Stomach smooth muscle (tissue), 2 donors: ENCODE results near the gene CXCL16.

Source experiments
- H3K27ac ChIP-seq: one replicate; pipeline ENCODE4 v1.7.0; 2013; ENCODE audit warnings: mild to moderate bottlenecking, low read length, inconsistent platforms
- H3K27me3 ChIP-seq, 2 donors: one replicate each; pipeline ENCODE4 v1.7.0; 2013; ENCODE audit warnings: low read length in 2 of 2; ENCODE audit not compliant: insufficient read depth in 2 of 2, control insufficient read depth in 1 of 2
- H3K36me3 ChIP-seq, 2 donors: one replicate each; pipeline ENCODE4 v1.7.0; 2013; ENCODE audit warnings: low read length in 2 of 2; ENCODE audit not compliant: control insufficient read depth in 2 of 2, insufficient read depth in 2 of 2
- H3K4me1 ChIP-seq: one replicate; pipeline ENCODE4 v1.7.0; 2013; ENCODE audit warnings: low read length; ENCODE audit not compliant: control insufficient read depth, insufficient read depth
- H3K4me3 ChIP-seq, 2 donors: one replicate each; pipeline ENCODE4 v1.7.0; 2013; ENCODE audit warnings: low read length in 2 of 2
- H3K9ac ChIP-seq, 2 donors: one replicate each; pipeline ENCODE4 v1.7.0; 2013; ENCODE audit warnings: low read length in 2 of 2, mild to moderate bottlenecking in 1 of 2
- H3K9me3 ChIP-seq, 2 donors: one replicate each; pipeline ENCODE4 v1.7.0; 2013; ENCODE audit warnings: low read length in 2 of 2; ENCODE audit not compliant: control insufficient read depth in 2 of 2
- donor health status: healthy.
- donor health status: Pancreatic carcinoma.

CXCL16 gene

GRCh38 chr17:4748686-4749085 lies 9.0 kb upstream of the CXCL16 start:
- Histone ChIP-seq H3K9me3 (no peaks in the 10 kb centered on the region), H3K27me3 (peaks cover 27 to 31% of the 10 kb centered on the region in 2 donors), H3K9ac (no peak overlapping the region), H3K4me1 (no peaks in the 10 kb centered on the region), H3K27ac (no peak overlapping the region), H3K36me3 (no peaks in the 10 kb centered on the region), H3K4me3 (no peak overlapping the region)

DNA sequence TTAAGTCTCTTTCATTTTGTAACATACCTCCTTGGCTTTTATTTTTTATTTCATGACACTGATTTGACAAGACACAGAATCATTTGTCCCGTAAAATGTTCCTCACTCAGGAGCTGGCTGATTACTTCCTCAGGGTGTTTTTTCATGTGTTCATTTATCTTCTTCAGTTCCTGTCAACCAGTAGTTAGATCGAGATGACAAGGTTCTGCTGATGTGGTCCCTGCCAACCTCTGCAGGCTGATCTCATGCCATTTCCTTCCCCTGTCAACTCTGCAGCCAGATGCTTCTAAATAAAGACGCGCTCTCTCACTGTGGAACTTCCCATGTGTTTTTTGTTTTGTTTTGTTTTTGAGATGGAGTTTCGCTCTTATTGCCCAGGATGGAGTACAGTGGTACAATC lies 8.1 kb upstream of the CXCL16 start:
- Histone ChIP-seq H3K36me3 (no peaks in the 10 kb centered on the region), H3K27ac (no peak overlapping the region), H3K27me3 (peaks cover 32 to 34% of the 10 kb centered on the region in 2 donors), H3K9me3 (no peaks in the 10 kb centered on the region), H3K9ac (no peak overlapping the region), H3K4me1 (no peaks in the 10 kb centered on the region), H3K4me3 (no peak overlapping the region)

DNA sequence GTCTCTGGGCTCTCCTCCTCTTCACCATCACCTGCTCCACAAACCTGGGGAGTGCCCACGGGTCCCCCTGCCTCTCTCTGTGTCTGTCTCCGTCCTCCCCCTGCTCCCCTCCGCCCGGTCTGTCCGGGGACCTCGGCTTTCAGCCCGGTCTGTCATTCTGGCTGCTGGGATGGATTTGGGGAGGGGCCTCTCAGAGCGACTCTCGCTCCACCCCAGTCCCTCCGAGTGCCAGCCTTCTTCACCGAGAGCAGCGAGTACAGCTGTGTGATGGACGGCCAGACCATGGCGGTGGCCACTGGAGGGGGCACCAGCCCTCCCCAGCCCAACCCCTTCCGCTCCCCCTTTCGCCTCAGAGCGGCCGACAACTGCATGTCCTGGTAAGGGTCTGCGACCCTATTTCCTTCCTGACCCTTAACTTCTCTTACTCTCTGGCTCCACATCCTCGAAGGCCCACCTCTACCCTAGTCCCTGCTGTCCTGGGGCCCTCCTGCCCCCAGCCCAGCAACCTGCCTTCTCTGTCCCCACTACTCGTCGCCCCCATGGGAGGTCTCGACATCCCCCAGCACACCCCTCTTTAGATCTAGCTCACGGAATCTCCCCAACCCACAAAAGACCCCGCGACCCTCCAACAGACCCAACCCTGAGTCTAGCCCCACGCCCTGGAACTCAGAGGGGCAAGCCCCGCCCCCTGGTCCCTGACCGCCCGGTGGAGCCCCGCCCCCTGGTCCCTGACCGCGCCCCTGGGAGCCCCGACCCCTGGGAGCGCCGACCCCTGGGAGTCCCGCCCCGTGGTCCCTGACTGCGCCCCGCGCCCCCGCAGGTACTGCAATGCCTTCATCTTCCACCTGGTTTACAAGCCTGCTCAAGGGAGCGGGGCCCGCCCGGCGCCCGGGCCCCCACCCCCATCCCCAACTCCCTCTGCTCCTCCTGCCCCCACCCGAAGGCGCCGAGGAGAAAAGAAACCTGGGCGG lies 5.6 kb upstream of the CXCL16 start:
- H3K4me1 ChIP-seq: no peaks in the 10 kb centered on the region
- no peaks in the 10 kb centered on the region for H3K9me3 ChIP-seq
- H3K27me3 ChIP-seq: peaks cover 27 to 32% of the 10 kb centered on the region in 2 donors
- no peak overlapping the region for H3K27ac ChIP-seq
- no peaks in the 10 kb centered on the region for H3K36me3 ChIP-seq
- no peak overlapping the region for H3K9ac ChIP-seq
- H3K4me3 ChIP-seq: no peak overlapping the region

GRCh38 chr17:4743898-4744297 lies 4.2 kb upstream of the CXCL16 start:
- Histone ChIP-seq H3K27ac (no peak overlapping the region), H3K9me3 (no peaks in the 10 kb centered on the region), H3K4me3 (no peak overlapping the region), H3K36me3 (no peaks in the 10 kb centered on the region), H3K9ac (no peak overlapping the region), H3K27me3 (peaks cover 24 to 29% of the 10 kb centered on the region in 2 donors), H3K4me1 (peaks cover 12% of the 10 kb centered on the region)

GRCh38 chr17:4743216-4743615 lies 3.5 kb upstream of the CXCL16 start:
- H3K27me3 ChIP-seq: peaks cover 19 to 29% of the 10 kb centered on the region in 2 donors
- H3K9me3 ChIP-seq: no peaks in the 10 kb centered on the region
- H3K4me1 ChIP-seq: peaks cover 18% of the 10 kb centered on the region
- H3K9ac ChIP-seq: no peak overlapping the region
- no peak overlapping the region for H3K27ac ChIP-seq
- H3K4me3 ChIP-seq: no peak overlapping the region
- H3K36me3 ChIP-seq: no peaks in the 10 kb centered on the region

- Histone ChIP-seq H3K4me3 (no peak overlapping the region), H3K27ac (no peak overlapping the region), H3K4me1 (peaks cover 18% of the 10 kb centered on the region), H3K9ac (no peak overlapping the region), H3K9me3 (no peaks in the 10 kb centered on the region), H3K36me3 (no peaks in the 10 kb centered on the region), H3K27me3 (peaks cover 19 to 30% of the 10 kb centered on the region in 2 donors)
Measured at GRCh38 chr17:4742629-4743028, 2.9 kb upstream of the CXCL16 start.

GRCh38 chr17:4742133-4742532 lies 2.4 kb upstream of the CXCL16 start:
- H3K27me3 ChIP-seq: peaks cover 19 to 30% of the 10 kb centered on the region in 2 donors

GRCh38 chr17:4741544-4741943 lies 1.8 kb upstream of the CXCL16 start:
- Histone ChIP-seq H3K27me3 (peaks cover 19 to 30% of the 10 kb centered on the region in 2 donors), H3K27ac (no peak overlapping the region), H3K9me3 (no peaks in the 10 kb centered on the region), H3K4me1 (peaks cover 18% of the 10 kb centered on the region), H3K4me3 (no peak overlapping the region), H3K36me3 (no peaks in the 10 kb centered on the region), H3K9ac (no peak overlapping the region)

More at GRCh38 chr17:4742133-4742532, 2.4 kb upstream of the CXCL16 start:
- Histone ChIP-seq H3K4me1 (peaks cover 18% of the 10 kb centered on the region), H3K4me3 (no peak overlapping the region), H3K36me3 (no peaks in the 10 kb centered on the region), H3K9ac (no peak overlapping the region), H3K9me3 (no peaks in the 10 kb centered on the region), H3K27ac (no peak overlapping the region)

DNA sequence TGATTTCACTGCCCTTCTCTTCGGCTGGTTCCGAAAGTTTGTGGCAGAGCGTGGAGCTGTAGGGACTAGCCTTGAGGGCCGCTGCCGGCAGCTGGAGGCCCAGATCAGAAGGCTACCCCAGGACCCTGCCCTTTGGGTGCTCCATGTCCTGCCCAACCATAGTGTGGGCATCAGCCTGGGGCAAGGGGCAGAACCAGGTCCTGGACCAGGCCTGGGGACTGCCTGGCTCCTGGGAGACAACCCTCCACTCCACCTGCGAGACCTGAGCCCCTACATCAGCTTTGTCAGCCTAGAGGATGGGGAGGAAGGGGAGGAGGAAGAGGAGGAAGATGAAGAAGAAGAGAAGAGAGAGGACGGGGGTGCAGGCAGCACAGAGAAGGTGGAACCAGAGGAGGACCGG lies 856 bp upstream of the CXCL16 start:
- Histone ChIP-seq H3K4me1 (peaks cover 18% of the 10 kb centered on the region), H3K9ac (no peak overlapping the region), H3K36me3 (no peaks in the 10 kb centered on the region), H3K27ac (no peak overlapping the region), H3K27me3 (peaks cover 19 to 27% of the 10 kb centered on the region in 2 donors), H3K9me3 (no peaks in the 10 kb centered on the region), H3K4me3 (no peak overlapping the region)

- H3K9ac ChIP-seq: peak overlapping the region; percentile 42 to 70
- H3K9me3 ChIP-seq: no peaks in the 10 kb centered on the region
- no peak overlapping the region for H3K27ac ChIP-seq
- no peaks in the 10 kb centered on the region for H3K36me3 ChIP-seq
- peak overlapping the region; percentile 73 to 85 for H3K4me3 ChIP-seq
- peaks cover 14 to 21% of the 10 kb centered on the region in 2 donors for H3K27me3 ChIP-seq
- peaks cover 18% of the 10 kb centered on the region for H3K4me1 ChIP-seq
Measured at GRCh38 chr17:4740025-4740351, 260 bp upstream of the CXCL16 start.
